Gastrocnemius medialis (tissue), 4 donors: ENCODE measurements around the gene MCF2L2. TPM values are rescaled to one million over a fixed set of nuclear protein-coding genes. Genes with fewer than 3 reads are reported as not detected.

Experiments
- ATAC-seq, 2 donors: fragments of 150-250 bp; one replicate each; pipeline ENCODE4 v1.9.1; 2016
- DNase-seq, 2 donors: peaks; one replicate each; pipeline ENCODE4 v3.0.0-alpha.2; 2019
- H3K27ac ChIP-seq, 4 donors: fragments of 200-600 bp; sonication (generic); 1 replicate in 1 of 4; 2 replicates in 3 of 4; pipeline ENCODE4 v1.5.1; 2016 to 2018; ENCODE audit warnings: mild to moderate bottlenecking in 2 of 4, moderate library complexity in 1 of 4
- H3K27me3 ChIP-seq, 3 donors: fragments of 200-600 bp; sonication (generic) in 2 of 3; 1 replicate in 1 of 3; 2 replicates in 2 of 3; pipeline versions ENCODE4 v1.5.1 to v1.6.0; 2016 to 2019; ENCODE audit warnings: mild to moderate bottlenecking in 1 of 3, moderate library complexity in 1 of 3
- H3K36me3 ChIP-seq, 2 donors: fragments of 200-600 bp; sonication (generic) in 1 of 2; one replicate each; pipeline ENCODE4 v1.5.1; 2017 to 2018
- H3K4me1 ChIP-seq, 2 donors: fragments of 200-600 bp; sonication (generic) in 1 of 2; one replicate each; pipeline ENCODE4 v1.5.1; 2016 to 2017; ENCODE audit warnings: mild to moderate bottlenecking in 2 of 2
- H3K4me3 ChIP-seq, 4 donors: fragments of 200-600 bp; sonication (generic) in 3 of 4; 1 replicate in 1 of 4; 2 replicates in 3 of 4; pipeline ENCODE4 v1.5.1; 2016 to 2019; ENCODE audit warnings: mild to moderate bottlenecking in 2 of 4
- H3K9me3 ChIP-seq, 3 donors: fragments of 200-600 bp; sonication (generic) in 2 of 3; 1 replicate in 1 of 3; 2 replicates in 2 of 3; pipeline ENCODE4 v1.5.1; 2016 to 2019
- POLR2A ChIP-seq, 2 donors: fragments of 450-650 bp; IDR thresholded peaks; one replicate each; pipeline ENCODE4 v1.6.1; 2017; ENCODE audit warnings: antibody characterized with exemption in 2 of 2, mild to moderate bottlenecking in 2 of 2, moderate library complexity in 2 of 2
- in situ Hi-C, 4 donors: fragments of 200-750 bp; cut with MboI; loops; one replicate each; pipeline versions ENCODE4 v1.15.0 to v1.8.0; 2017; ENCODE audit warnings: low sequenced_read_pairs in 4 of 4
- intact Hi-C: fragments of 100-400 bp; cut with DNase I; formaldehyde crosslinking; loops from one replicate; pipeline ENCODE4 v1.15.1; 2023; ENCODE audit warnings: low total_unique reads
- total RNA-seq, 4 donors: library from RNA; depleted of rRNA; stranded (reverse); fragments of >200 nt; gene quantifications; one replicate each; pipeline versions ENCODE4 v1.1.0 to v1.2.3, GENCODE V29; 2016
- TF ChIP-seq, protein P1 (sequence below), 5 experiments: fragments of 450-650 bp in 3 of 5; fragments of 200-600 bp in 2 of 5; sonication (generic) in 2 of 5; IDR thresholded peaks in 4 of 5; conservative IDR thresholded peaks in 1 of 5; 1 replicate in 4 of 5; 2 replicates in 1 of 5; pipeline ENCODE4 v1.5.1; 2016 to 2019; ENCODE audit warnings: antibody characterized with exemption in 5 of 5, mild to moderate bottlenecking in 3 of 5, moderate library complexity in 3 of 5

Gene MCF2L2
- total RNA-seq, 4 donors from 2014 or later = 0.27 to 0.61 (median 0.46) TPM

DNA sequence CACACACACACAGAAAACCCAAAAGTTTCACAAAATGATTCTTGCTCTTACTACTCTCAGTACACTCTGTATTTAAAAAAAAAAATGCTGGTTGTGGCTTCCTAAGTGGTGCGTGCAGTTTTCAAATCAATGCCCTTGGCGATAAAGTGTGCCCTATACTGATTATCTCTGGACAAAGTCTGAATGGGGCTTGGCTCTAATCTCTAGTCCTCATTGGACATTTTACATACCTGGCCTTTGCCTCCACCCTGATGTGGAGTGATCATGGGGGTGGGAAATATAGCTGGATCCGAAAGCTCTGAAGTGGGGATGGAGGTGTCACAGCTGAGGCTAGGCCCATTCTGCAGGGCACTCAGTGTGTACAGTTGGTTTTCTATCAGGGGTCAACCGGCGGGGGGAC, 161.3 kb downstream of the MCF2L2 start:
- no peaks in the 10 kb centered on the region for H3K36me3 ChIP-seq
- intact Hi-C loops = loop anchor here (2.0 to 10.0 kb wide), 5 partner anchors 18 to 618 kb away; partner anchors contain the start of genes MCCC1 and PARL
- H3K4me3 ChIP-seq = no peak overlapping the region
- peak overlapping the region in 1 of 4 donors; percentile 40 for H3K27ac ChIP-seq
- no peaks in the 10 kb centered on the region for H3K9me3 ChIP-seq
- in situ Hi-C loops = no loop called here
- TF ChIP-seq, protein P1, sequence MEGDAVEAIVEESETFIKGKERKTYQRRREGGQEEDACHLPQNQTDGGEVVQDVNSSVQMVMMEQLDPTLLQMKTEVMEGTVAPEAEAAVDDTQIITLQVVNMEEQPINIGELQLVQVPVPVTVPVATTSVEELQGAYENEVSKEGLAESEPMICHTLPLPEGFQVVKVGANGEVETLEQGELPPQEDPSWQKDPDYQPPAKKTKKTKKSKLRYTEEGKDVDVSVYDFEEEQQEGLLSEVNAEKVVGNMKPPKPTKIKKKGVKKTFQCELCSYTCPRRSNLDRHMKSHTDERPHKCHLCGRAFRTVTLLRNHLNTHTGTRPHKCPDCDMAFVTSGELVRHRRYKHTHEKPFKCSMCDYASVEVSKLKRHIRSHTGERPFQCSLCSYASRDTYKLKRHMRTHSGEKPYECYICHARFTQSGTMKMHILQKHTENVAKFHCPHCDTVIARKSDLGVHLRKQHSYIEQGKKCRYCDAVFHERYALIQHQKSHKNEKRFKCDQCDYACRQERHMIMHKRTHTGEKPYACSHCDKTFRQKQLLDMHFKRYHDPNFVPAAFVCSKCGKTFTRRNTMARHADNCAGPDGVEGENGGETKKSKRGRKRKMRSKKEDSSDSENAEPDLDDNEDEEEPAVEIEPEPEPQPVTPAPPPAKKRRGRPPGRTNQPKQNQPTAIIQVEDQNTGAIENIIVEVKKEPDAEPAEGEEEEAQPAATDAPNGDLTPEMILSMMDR (IDR thresholded peaks at IDR 0.05 in 4 of 5, conservative IDR thresholded peaks at IDR 0.05 in 1 of 5) = no peak
- no peak for TF ChIP-seq POLR2A (IDR thresholded peaks at IDR 0.05)
- ATAC-seq = no peak
- no peaks in the 10 kb centered on the region for H3K27me3 ChIP-seq
- no peak for DNase-seq
- H3K4me1 ChIP-seq = peaks cover 40 to 56% of the 10 kb centered on the region in 2 donors

DNA sequence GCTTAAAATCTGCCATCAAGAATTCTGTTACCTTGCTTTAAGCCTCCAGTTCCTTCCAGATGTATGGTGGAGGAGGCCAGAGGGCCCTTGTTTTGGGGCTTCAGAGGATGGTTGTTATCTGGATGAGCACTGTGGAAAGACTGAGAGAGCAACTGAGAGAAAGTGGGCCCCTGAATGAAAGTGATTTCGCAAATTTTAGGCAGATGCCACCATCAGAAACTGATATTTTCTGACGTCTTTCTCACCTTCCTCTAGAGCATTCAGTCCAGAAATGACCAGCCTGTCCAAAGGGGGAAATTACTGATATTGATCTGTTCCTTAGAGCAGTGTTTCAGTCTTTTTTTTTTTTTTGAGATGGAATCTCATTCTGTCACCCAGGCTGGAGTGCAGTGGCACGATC, 162.0 kb downstream of the MCF2L2 start:
- no peak for TF ChIP-seq POLR2A (IDR thresholded peaks at IDR 0.05)
- TF ChIP-seq, protein P1 (IDR thresholded peaks at IDR 0.05 in 4 of 5, conservative IDR thresholded peaks at IDR 0.05 in 1 of 5) = no peak
- H3K27ac ChIP-seq = peak overlapping the region; percentile 56 to 72 (median 64)
- H3K9me3 ChIP-seq = no peaks in the 10 kb centered on the region

DNA sequence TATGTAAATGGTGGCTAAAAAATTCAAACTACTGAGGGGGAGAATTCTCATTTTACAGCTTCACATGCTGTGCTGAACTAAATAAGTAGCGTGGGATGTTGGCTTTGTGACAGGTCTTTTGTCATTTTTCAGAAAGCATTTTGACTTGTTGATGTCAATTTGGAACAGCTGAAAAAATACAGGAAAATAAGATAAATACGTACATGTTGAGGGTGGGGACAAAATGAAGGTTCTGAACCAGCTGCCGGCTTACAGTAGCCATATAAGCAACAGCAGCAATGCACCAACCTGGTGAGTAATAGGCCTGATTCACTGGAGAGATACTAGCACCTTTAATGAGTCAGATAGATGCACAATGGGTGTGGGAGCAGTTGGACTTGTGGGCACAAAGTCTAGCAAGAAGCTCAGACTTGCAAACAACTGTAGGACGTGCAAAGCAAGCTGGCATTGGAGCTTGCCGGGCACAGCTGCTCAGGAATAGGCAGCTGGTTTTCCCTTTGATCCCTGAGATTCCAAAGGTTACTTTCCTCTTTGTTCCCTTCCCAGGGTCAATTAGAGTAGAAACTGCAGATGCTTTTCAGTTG, 162.5 kb downstream of the MCF2L2 start:
- Histone ChIP-seq H3K4me3 (no peak overlapping the region), H3K4me1 (peaks cover 35 to 53% of the 10 kb centered on the region in 2 donors), H3K9me3 (no peaks in the 10 kb centered on the region), H3K27ac (peak overlapping the region; percentile 56 to 72 (median 64)), H3K36me3 (no peaks in the 10 kb centered on the region), H3K27me3 (no peaks in the 10 kb centered on the region)
- TF ChIP-seq, protein P1 (IDR thresholded peaks at IDR 0.05 in 4 of 5, conservative IDR thresholded peaks at IDR 0.05 in 1 of 5) = no peak
- no peak for TF ChIP-seq POLR2A (IDR thresholded peaks at IDR 0.05)
- DNase-seq (peak in 1 of 2 donors; percentile 57), ATAC-seq (peak; percentile 83 to 92)
- intact Hi-C loops (loop anchor here (2.0 to 10.0 kb wide), 5 partner anchors 19 to 619 kb away; partner anchors contain the start of genes MCCC1 and PARL), in situ Hi-C loops (no loop called here)

More for the DNA sequence above, 162.0 kb downstream of the MCF2L2 start:
- Histone ChIP-seq H3K36me3 (no peaks in the 10 kb centered on the region), H3K27me3 (no peaks in the 10 kb centered on the region), H3K4me1 (peaks cover 33 to 53% of the 10 kb centered on the region in 2 donors), H3K4me3 (no peak overlapping the region)
- intact Hi-C loops (loop anchor here (2.0 to 10.0 kb wide), 5 partner anchors 18 to 618 kb away; partner anchors contain the start of genes MCCC1 and PARL), in situ Hi-C loops (no loop called here)
- ATAC-seq (no peak), DNase-seq (no peak)

DNA sequence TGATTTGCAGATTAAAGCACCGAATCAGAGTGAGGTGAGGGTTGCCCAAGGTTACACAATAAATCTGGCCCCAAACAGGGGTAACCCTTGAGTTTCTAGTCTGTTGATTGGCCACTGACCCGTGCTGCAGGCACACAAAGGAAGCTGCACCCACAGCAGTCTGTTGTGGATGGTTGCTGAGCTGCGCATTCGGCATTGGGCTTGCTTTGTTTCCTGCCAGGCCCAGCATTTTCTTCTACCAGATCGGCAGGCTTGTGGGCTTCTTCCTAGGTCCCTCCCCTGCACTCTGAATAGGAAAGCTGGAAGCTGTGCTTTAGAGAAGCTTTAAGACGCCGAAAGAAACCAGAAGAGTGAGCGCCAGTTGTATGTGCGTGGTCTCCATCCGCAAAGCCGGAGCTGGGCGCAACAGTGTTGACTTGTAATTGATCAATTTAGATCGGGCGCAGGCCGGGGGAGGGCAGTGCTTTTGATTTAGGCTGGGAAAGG, 163.2 kb downstream of the MCF2L2 start:
- Histone ChIP-seq H3K4me1 (peaks cover 42 to 57% of the 10 kb centered on the region in 2 donors), H3K27ac (peak overlapping the region; percentile 56 to 72 (median 64)), H3K4me3 (no peak overlapping the region), H3K36me3 (no peaks in the 10 kb centered on the region), H3K9me3 (no peaks in the 10 kb centered on the region), H3K27me3 (no peaks in the 10 kb centered on the region)
- peak; percentile 35 to 48 for ATAC-seq
- intact Hi-C loops (loop anchor here (5.0 to 10.0 kb wide), 3 partner anchors 168 to 620 kb away; partner anchors contain the start of genes MCCC1 and PARL), in situ Hi-C loops (no loop called here)
- no peak for TF ChIP-seq POLR2A (IDR thresholded peaks at IDR 0.05)
- TF ChIP-seq, protein P1 (IDR thresholded peaks at IDR 0.05 in 4 of 5, conservative IDR thresholded peaks at IDR 0.05 in 1 of 5) = no peak
- DNase-seq = peak in 1 of 2 donors; percentile 31
